MM.1S (cell line): ENCODE measurements around the gene MFSD1.

Experiments
- CTCF ChIP-seq: fragments of 300-600 bp; sonication (generic); IDR thresholded peaks from 2 replicates; pipeline ENCODE4 v1.5.1; 2016; ENCODE audit warnings: antibody characterized with exemption, low read length, mixed read lengths
- EZH2 ChIP-seq: fragments of 300-600 bp; sonication (generic); optimal IDR thresholded peaks from 2 replicates; pipeline ENCODE3; 2017; ENCODE audit warnings: low read depth, mild to moderate bottlenecking, antibody characterized with exemption, low read length, mixed read lengths
- EZH2phosphoT487 ChIP-seq: fragments of 300-600 bp; sonication (generic); IDR thresholded peaks from 2 replicates; pipeline ENCODE4 v1.6.1; 2018; ENCODE audit warnings: antibody characterized with exemption, low read length

DNA sequence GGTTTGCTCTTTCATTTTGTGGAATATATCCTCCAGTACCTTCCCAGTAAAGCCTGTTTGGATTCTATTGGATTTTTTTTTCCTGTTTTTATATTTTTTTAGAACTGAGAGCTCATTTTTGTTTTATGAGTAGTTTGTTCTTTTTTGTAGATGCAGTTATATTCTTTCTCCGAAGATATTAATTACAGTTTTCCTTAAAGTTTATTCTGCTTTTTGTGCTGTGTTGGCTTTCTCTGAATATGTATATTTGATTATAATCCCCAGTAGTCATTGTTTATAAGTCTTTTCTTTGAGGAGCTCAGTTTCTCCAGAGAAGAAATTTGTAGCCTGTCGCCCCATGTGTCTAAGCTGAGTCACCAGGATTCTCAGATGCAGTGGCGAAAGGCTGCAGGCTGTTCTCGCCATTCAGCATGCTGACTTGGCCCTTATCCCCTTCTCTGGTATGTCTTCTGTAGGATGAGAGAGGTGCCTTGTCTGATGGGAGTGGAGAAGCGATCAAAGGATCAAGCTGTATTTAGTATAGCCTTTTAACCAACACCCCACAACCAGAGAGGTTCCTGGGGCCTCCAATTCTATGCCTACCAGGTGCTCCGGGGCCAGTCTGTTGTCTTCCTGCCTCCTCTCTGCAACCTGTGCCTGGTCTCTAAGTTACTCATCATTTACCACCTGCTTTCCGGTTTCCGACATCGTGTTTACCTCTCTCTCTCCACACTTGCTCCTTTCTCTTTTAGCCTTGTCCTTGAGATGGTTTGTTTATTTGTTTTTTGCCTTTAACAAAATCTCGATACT lies 31.7 kb upstream of the MFSD1 start:
- TF ChIP-seq CTCF: no peak
- TF ChIP-seq EZH2: no peak
- TF ChIP-seq EZH2phosphoT487: no peak
